ENCODE results near the gene NNMT.

- TF ChIP-seq CTCF (IDR thresholded peaks at IDR 0.05), result no peak
- TF ChIP-seq EZH2 (IDR thresholded peaks at IDR 0.05; ENCODE audit: borderline replicate concordance, insufficient read depth, low read depth, low read length, poor library complexity, severe bottlenecking), result no peak
Observed at GRCh38 chr11:114286229-114286628, 10.0 kb upstream of the NNMT start.

All from B cell (primary cell).